HG02588 (cell line): ENCODE data around the gene SLC9A5.
A peak's percentile ranks its signal among the peaks of the same experiment; 100 is the strongest.

Experiments used
- ATAC-seq: cut with Tn5 transposase; IDR thresholded peaks from one replicate; pipeline ENCODE4 v1.9.1; 2021; ENCODE audit warnings: mild to moderate bottlenecking, moderate library complexity; ENCODE audit not compliant: unreplicated experiment

Gene SLC9A5

GRCh38 chr16:67238806-67239470, 9.8 kb upstream of the SLC9A5 start:
- ATAC-seq, result no peak

- no peak for ATAC-seq
These were observed 8.3 kb upstream of the SLC9A5 start for GRCh38 chr16:67240506-67240905.

- ATAC-seq, result no peak
These were observed 7.5 kb upstream of the SLC9A5 start for GRCh38 chr16:67241008-67241900.

- no peak for ATAC-seq
These were observed 6.5 kb upstream of the SLC9A5 start for GRCh38 chr16:67242138-67242730.

GRCh38 chr16:67243481-67243880, 5.3 kb upstream of the SLC9A5 start:
- no peak for ATAC-seq

GRCh38 chr16:67244387-67245185, 4.2 kb upstream of the SLC9A5 start:
- ATAC-seq, result peak; percentile 43

- ATAC-seq, result no peak
These were observed 3.6 kb upstream of the SLC9A5 start for GRCh38 chr16:67245186-67245585.

GRCh38 chr16:67245674-67246080, 3.1 kb upstream of the SLC9A5 start:
- no peak for ATAC-seq

- peak; percentile 18 for ATAC-seq
These were observed 2.6 kb upstream of the SLC9A5 start for GRCh38 chr16:67246081-67246755.

GRCh38 chr16:67246756-67247191, 2.0 kb upstream of the SLC9A5 start:
- ATAC-seq, result peak; percentile 14

GRCh38 chr16:67247192-67248072, 1.3 kb upstream of the SLC9A5 start, which contains the start of gene FHOD1:
TSS of gene FHOD1 (minus strand) at chr16:67247481. CDS start at chr16:67247410, 71 bp downstream.
- ATAC-seq, result peak; percentile 46

- ATAC-seq, result no peak
These were observed 742 bp upstream of the SLC9A5 start for GRCh38 chr16:67248073-67248400.

GRCh38 chr16:67249178-67250044, 632 bp downstream of the SLC9A5 start:
- ATAC-seq, result no peak

- ATAC-seq, result no peak
These were observed 1.2 kb downstream of the SLC9A5 start for GRCh38 chr16:67250045-67250327.

GRCh38 chr16:67252609-67253497, 4.1 kb downstream of the SLC9A5 start:
- ATAC-seq, result no peak

GRCh38 chr16:67254801-67255552, 6.2 kb downstream of the SLC9A5 start:
- no peak for ATAC-seq
